Sigmoid colon (tissue), 3 donors: ENCODE results near the gene PIK3CB.

Experiments
- POLR2A ChIP-seq, 2 donors: fragments of 450-650 bp; IDR thresholded peaks; one replicate each; pipeline ENCODE4 v1.6.1; 2016; ENCODE audit warnings: antibody characterized with exemption in 2 of 2, mild to moderate bottlenecking in 2 of 2, moderate library complexity in 2 of 2
- TF ChIP-seq, protein P1 (sequence below), 4 experiments: fragments of 450-650 bp in 3 of 4; fragments of 200-600 bp in 1 of 4; IDR thresholded peaks; one replicate each; pipeline ENCODE4 v1.5.1; 2016 to 2019; ENCODE audit warnings: antibody characterized with exemption in 4 of 4, mild to moderate bottlenecking in 3 of 4, moderate library complexity in 2 of 4

DNA sequence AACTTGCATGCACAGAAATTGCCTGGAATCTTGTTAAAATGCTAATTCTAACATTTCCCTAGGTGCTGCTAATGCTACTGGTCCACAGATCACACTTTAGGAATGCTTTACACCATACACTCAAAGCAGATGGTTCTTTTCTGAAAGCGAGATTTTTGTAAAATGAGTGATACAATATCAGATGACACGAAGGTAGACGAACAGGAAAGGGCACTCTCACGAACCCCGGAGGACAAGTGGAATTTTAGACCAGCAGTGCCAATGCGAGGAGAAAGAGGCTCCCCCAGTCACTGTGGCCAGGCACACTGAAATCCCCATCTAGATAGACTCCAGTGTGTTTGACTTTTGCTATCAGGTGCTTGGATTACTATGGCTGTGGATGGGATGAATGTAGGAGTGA, 205.2 kb downstream of the PIK3CB start:
- TF ChIP-seq, protein P1, sequence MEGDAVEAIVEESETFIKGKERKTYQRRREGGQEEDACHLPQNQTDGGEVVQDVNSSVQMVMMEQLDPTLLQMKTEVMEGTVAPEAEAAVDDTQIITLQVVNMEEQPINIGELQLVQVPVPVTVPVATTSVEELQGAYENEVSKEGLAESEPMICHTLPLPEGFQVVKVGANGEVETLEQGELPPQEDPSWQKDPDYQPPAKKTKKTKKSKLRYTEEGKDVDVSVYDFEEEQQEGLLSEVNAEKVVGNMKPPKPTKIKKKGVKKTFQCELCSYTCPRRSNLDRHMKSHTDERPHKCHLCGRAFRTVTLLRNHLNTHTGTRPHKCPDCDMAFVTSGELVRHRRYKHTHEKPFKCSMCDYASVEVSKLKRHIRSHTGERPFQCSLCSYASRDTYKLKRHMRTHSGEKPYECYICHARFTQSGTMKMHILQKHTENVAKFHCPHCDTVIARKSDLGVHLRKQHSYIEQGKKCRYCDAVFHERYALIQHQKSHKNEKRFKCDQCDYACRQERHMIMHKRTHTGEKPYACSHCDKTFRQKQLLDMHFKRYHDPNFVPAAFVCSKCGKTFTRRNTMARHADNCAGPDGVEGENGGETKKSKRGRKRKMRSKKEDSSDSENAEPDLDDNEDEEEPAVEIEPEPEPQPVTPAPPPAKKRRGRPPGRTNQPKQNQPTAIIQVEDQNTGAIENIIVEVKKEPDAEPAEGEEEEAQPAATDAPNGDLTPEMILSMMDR (IDR thresholded peaks at IDR 0.05), result no peak
- no peak for TF ChIP-seq POLR2A (IDR thresholded peaks at IDR 0.05)
